ENCODE data around the gene RUVBL1.
"Not testable (repeated sequence)": the region's sequence is repeated elsewhere in the genome, so short reads cannot be mapped to it uniquely, and the experiment has no call there.

The RUVBL1 gene

DNA sequence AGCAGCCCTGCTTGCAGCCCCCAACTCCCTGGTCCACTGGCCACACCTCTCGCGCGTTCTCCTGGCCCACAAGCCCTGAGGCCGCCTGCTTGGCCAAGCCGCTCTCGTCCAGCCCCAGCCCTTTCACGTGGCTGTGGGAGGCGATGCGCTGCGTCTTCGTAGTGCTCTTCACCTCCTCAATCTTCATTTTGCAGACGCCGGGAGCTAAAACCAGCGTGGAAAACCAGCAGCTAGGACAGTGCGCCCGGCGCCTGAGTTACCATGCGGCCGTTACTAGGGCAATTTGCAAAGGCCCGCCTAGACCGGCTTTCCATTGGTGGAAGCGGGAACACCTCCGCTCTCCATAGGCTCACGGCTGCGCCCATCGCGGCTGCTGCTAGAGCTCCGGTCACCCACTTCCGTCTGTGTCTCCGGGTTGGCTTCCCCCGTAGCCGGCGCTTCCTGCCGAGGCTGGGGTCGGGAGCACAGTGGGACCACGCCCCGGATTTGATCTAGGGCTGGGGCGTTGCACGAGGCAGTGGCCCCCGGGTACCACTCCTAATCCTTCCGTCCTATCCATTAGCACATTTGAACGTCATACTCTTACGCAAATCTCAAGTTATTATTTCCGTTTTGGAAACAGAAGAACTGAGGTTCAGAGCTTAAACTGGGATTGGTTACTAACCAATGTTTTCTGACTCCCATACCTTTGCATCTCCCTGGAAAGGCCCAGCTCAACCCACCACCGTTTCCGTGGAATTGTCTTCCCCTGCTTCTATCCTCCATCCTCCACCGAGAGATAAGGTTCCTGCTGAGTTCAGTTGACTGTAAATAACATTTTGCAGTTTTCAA, at the start of gene RUVBL1:
TSS of gene RUVBL1 (minus strand) at position 275 of the 831 bp plus-strand sequence. CDS start at position 187, 88 bp downstream.
- peak; percentile 98 for DNase-seq

DNA sequence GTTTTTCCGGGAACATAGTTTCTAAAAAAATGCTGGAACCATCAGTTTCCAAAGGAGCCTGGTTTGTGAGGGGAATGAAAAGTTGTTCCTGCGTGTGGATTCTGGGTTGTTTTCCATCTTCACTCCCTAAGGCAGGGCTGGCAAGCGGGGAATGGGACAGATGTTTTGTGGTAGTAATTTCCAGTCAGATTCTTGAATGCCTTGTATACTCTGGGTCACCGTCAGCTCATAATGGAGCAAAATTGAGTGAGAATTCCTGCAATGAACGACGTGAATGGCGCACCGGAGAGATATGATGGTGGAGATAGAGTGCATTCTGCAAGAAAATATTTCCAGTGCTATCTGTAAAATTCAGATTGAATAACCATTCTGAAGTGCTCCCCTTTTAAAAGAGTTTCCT, 49.6 kb upstream of the RUVBL1 start:
- no peak for DNase-seq

DNA sequence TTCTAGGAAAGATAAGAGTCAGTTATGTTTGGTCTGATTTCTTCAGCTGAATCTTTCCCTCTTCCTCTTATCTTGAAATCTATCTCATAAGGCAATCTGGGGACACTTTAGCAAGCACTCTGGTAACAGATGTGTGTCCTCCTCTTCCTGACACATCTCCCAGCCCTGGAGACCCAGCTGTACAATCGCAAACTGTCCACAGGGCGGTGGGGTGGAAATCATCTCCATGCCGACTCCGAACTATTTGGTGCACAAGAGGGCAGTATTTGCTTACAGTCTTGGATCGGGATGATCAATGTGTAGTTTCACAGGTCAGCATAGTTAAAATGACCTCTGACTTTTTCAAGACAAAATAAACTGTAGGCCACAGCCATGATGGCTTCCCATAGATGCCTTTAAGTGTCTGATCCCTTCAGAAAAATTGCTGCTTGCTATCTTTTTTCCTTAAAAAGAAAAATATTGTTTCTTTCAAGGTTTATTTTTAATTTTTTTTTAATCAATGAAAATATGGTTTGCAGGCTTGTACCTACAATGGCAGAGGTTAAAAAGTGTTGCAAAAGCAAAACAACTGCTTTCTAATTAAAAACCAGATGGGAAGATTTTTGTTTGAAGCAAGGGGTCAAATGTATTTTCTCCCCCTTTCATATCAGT, 47.4 kb upstream of the RUVBL1 start:
- no peak for DNase-seq

DNA sequence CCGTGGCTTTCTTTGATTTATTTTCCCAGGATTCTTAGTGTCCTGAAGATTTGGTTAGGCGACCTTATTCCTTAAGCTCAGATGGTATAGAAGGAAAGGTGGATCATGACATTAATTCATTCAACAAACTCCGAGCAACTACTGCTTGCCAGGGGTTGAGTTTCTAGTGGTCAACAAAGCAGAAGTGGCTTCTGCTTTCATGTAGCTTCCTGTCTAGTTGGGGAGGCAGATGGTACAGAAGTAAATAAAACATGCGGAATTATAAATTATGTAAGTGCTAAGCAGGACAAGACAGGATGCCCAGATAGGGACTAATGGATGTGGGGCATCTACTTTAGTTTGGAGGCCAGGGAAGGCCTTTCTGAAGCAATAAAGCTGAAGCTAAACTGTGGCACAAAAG, 45.2 kb upstream of the RUVBL1 start:
- DNase-seq, result no peak

DNA sequence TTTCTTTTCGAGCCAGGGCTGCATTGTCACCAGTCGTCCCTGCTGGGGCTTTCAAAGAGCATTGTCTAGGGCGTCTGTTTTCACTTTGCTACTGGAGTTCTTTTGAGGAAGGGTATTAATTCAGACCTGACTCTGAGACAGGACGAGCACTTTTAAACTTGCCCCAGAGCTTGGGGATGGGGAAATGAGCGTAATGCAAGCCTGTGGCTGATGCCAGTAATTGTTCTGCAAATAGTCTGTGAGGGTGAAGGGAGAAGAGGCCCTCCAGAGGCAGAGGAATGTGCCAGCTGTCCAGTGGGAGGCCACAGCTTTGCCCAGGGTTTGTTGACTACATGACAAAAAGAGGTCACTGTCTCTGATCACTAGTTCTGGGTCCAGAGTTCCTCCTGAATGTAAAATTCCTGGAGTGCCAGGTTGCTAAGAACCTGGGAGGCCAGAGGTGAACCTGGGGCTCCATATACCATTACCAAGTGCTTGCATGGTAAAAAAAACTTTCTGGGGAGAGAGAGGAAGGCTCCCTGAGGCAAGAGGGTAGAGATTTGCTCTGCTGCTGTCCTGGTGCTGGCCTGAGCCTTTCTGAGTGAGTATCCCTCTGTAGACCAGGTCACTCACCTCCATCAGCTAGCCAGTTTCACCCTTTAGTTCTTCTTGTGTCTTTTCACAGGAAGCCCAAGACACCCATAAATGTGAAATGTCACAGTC, 44.5 kb upstream of the RUVBL1 start:
- no peak for DNase-seq

DNA sequence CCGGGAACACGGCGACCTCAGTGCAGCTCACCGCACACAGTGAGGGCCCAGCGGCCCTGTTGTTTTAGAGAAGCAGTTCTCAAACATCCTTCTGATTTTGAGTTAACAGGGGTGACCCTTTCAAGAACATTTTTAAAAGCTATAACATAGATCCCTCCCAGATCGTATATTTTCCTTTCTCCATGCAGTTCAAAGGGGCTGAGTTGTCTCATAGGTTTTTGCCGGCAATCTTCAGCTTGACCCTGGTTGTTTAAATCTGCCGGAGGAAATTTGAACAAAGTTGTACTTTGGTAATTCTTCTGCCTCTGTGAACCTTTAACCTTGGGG, 44.0 kb upstream of the RUVBL1 start:
- DNase-seq, result no peak

DNA sequence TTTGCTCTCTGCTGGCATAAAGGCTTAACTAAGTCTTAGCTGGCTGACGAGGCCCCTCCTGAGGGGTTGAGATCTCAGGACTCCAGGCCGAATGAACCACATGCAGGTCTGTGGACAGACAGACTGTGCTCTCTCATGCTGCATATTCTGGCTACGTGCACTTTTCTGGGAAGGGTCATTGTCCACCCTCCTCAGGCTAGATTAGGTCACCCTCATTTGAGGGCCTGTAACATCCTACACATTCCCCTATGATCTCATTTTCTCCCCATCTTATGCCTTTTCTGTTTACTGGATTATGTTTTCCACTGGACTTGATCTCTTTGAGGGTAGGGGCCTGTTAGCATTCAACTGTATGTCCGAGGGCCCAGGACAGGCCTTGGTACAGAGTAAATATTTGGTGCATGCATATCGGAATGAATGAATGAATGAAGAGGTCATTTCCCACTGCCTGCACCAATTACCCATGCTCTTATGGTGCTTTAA, 43.4 kb upstream of the RUVBL1 start:
- DNase-seq, result no peak

DNA sequence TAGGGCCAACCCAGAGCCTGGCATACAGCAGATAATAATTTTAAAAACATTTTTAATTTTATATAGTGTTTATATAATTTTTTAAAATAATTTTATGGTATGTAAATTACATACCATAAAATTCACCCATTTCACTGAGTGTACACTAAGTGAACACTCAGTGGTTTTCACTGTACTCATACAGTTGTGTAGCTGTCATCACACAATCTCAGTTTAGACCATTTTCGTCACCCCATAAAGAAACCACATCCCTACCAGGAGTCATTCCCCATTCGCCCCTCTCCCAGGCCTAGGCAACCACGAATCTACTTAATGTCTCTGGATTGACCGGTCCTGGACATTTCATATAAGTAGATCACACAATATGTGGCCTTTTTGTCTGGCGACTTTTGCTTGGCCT, 39.8 kb upstream of the RUVBL1 start:
- no peak for DNase-seq

DNA sequence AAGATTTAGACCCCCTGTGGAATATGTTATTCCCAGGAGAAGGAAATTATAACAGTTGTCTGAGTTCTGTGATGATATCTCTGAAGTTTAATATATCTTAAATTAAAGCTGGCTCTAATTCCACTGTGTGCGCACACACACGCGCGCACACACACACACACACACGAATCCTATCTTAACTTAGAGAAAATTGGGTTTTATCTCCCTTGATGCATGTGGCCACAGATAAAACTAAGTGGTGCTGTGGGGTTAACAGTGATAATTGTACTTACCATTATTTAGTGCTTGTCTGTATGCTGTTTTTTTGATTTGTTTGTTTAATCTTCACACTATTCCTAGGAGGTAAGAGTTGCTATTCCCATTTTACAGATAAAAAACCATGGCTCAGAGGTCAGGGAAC, 37.0 kb upstream of the RUVBL1 start:
- no peak for DNase-seq

DNA sequence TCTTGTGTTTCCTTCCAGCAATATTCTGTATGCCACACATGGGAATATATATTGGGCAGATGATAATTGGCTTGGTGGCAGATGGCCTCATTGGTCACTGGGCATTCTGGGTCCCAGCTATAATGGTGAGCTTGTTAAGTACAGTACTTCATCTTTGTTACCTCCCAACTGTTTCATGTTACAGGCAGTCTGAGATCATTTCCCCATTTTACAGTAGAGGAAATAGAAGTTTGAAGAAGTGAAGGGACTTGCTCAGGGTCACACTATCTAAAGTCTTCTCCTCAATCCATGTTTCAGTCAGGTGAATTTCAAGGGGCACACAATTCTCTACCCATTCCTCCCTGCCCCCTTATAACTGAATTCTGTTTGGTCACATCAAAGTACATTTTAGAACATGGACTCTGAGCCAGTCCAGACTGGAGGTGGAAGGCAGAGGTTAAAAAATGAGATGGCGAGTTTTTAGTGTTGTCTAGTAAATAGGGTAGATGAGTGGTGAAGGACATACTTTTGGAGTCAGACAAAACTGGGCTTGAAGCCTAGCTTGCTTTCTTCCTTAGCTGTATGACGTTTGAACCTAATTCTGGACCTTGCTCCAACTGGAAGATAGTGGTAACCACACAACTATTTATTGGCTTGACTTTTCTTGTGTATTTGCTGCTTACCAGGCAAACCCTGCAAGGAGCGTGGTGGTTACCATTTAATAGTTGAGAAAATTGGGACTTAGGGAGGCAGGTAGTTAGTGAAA, 32.2 kb upstream of the RUVBL1 start:
- DNase-seq, result no peak

DNA sequence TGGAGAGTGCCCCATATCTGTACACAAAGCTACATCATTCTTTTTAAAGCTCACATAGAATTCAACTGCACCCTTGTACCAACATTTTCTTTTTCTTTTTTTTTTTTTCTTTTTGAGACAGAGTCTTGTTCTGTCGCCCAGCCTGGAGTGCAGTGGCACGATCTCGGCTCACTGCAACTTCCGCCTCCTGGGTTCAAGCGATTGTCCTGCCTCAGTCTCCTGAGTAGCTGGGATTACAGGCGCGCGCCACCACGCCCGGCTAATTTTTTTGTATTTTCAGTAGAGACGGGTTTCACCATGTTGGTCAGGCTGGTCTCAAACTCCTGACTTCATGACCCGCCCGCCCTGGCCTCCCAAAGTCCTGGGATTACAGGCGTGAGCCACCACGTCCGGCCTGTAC, 30.7 kb upstream of the RUVBL1 start:
- DNase-seq, result not testable (repeated sequence)

DNA sequence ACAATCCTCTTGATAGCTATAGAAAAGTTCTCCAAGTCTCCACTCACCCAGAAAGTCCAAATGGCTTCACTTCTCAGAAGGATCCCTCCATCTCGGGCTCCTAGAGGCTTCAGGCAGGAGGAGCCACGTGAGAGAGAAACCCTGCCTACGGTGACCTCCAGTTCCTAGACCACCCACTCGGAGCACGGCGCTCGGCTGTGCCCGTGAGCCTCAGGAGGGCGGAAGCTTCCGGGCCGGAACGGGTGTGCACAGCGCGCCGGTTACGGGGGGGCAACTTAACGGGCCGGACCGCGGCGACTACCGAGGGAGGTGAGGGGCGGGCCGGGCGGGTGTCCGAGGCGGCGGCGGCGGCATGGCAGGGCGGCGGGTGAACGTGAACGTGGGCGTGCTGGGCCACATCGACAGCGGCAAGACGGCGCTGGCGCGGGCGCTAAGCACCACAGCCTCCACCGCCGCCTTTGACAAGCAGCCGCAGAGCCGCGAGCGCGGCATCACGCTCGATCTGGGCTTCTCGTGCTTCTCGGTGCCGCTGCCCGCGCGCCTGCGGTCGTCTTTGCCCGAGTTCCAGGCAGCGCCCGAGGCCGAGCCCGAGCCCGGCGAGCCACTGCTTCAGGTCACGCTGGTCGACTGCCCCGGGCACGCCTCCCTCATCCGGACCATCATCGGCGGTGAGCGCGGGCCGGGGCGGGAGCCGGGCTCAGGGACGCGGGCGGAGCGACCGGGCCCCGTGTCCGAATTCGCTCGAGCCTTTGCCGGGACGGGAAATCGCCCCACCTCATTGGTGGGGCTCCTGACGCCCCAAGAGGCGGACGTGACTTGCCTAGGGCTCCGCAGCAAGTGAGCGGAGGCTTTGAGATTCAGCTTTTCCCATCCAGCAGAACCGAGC, 29.8 kb upstream of the RUVBL1 start, which contains the start of gene EEFSEC:
TSS of gene EEFSEC (plus strand) at position 326 of the 886 bp plus-strand sequence. CDS start at position 353, 27 bp downstream.
- DNase-seq, result peak; percentile 89

DNA sequence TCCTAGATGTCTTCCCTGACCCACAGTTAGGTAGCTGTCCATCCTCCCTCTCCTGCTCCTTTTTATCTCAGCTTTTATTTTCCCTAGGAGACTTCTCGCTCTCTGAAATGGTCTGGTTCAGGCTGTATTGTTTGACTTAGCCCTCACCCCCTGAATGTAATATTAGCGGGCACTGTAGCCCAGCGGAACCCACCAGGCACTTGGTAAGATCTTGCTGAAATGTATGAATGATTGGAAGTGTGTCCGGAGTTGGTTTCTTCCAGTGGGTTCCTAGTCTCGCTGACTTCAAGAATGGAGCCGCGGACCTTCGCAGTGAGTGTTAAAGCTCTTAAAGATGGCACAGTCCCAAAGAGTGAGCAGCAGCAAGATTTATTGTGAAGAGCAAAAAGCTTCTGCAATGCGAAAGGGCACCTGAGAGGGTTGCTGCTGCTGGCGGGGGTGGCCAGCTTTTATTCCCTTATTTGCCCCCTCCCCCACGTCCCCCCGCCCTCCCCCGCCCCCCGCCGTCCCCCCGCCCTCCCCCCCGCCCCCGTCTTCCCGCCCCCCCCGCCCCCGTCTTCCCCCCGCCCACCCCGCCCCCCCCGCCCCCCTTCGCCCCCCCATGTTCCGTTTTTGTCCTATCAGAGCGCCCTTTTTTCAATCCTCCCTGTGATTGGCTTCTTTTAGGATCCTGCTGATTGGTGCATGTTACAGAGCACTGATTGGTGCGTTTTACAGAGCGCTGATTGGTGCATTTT, 29.0 kb upstream of the RUVBL1 start:
- DNase-seq, result no peak

DNA sequence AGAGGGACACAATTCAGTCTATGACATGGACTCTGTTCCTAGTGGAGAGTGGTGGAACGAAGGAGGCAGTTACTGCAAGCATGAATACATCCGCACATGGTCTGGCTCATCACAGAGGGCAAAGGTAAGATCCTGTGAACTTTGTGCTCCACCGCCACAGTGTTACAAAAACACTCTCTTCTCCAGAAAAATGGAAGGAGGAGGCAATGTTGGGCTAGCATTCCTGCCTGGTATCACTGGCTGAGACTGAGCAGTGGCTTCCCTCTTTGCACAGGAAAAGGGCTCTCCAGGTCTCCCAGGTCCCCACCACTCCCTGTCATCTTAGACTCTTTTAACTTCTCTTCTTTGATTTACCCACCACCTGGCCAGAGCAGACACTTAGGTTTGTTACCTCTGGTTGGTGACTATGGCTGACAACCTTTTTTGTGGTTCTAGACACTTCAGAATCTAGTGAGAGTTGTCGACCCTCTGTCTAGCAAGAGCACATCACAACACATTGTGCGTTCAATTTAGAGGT, 28.2 kb upstream of the RUVBL1 start:
- no peak for DNase-seq

DNA sequence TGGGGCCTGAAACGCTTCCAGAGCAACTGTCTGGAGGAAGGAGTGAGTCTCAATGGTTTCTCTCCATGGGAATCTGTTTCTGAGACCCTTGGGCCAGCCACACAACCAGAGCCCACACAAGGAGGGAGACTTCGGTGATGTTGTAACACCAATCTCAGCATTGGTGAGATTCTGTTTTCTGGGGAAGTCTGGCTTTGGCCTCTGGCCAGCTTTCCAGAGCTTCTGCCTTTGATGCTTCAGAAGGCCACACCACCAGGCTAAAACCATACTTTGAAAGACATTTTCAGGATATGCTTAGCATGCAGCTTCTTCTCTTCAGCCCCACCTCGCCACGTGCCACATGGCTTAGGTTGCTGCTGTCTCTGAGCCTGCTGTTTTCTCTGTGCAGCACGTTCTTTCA, 26.0 kb upstream of the RUVBL1 start:
- DNase-seq, result no peak

DNA sequence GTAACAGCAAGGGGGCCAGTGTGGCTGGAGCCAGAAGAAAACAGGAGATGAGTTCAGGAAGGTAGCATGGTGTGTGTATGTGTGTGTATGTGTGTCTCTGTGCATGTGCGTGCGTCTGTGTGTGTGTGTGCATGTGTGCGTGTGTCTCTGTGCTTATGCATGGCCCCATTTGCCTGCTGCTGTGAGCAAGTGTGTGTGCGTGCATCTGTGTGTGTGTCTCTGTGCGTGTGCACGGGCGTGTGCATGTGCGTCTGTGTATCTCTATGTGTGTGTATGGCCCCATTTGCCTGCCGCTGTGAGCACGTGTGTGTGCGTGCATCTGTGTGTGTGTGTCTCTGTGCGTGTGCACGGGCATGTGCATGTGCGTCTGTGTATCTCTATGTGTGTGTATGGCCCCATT, 22.6 kb upstream of the RUVBL1 start:
- DNase-seq, result no peak

DNA sequence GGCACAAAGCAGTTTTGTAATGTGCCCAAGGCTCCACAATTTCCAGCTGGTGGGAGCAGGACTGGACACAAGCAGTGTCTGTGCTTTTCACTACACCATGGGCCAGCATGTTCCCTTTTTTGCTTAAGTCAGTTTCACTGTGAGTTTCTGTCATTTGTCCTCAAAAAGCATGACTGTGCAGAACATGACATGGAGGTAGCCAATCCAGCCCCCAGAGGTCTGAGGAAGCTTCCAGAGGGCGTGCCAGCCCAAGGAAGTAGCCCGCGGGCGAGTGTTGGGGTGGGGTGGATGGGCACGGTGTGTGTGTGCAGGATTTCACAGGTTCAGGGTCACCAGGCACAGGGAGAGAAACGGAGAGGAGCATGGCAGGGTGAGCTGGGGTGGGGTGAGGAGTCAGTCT, 21.7 kb upstream of the RUVBL1 start:
- no peak for DNase-seq

DNA sequence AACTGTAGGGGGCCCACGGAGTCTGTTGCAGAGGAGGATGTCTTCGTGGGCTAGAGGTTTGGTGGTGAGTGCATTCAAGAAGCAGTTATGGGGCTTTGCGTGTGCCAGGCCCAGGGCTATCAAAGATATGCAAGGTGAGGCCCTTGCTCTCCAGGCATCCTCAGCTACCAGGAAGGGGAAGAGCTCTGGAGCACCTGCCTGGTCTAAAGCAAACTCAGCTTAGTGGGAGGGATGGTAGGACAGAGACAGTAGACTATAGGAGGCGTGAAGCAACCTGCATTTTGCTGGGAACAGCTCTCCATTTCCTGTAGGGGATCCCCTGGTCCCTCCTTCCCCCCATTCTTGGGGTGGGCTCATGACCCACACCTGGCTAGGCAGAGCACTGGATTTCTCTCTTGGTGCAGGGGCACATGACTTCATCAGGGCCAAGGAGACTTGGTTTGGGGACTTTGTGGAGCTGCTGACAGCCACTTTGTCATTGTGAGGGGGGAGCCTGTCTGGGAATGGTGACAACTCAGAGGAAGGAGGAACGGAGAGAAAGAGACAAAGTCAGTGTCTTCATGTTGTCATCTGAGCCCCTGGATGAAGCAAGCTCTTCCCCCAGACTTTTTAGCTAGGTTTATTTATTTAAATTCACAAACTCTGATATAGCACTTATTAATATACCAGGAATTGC, 21.0 kb upstream of the RUVBL1 start:
- DNase-seq, result no peak

DNA sequence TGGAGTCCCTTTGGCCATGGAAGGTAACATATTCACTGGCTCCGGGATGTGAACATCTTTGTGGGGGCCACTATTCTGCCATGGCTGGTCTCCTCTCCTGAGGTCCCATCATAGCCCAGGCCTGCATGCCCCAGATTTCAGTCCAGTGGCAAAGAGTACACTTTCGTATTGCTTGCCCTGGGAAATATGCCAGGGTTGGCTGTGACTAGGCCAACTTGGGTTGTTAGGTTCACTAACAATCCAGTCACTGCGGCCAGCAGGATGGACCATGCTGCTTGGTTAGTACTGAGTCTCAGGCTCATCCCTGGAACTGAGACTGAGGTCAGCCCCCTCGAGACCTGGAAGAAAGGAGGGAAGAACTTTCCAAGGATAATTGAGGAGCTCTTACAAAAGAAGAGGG, 19.9 kb upstream of the RUVBL1 start:
- no peak for DNase-seq

DNA sequence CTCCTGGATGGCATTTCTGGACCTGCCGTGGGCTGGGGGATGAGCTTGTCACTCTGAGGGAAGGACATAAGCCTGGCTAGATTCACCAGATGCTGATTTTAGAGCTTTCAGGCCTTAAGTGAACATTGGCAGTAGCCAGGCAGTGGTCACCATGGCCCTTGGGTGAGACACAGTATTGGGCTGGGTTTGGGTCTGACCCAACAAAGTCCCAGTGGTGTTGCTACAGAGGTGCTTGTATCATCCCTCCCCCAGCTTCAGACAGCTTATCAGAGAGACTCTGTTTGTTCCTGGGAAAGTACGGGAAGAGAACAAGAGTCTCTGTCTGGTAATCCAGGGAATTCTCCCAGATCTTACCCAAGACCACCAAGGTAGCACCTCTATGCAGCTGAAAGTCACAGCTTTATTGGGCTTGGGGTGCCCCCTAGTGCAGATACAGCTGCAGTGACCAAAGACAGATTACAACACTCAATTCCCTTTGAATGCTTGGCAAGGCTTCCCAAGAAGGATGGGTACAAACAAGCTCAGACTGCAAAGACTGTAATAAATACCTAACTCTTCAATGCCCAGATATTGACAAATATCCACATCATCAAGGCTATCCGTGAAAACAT, 9.8 kb upstream of the RUVBL1 start:
- peak; percentile 38 for DNase-seq
